CD4-positive, alpha-beta T cell treated with Interleukin-4 for 4 hours (primary cell): ENCODE data around the gene TCF23.
"Not testable (repeated sequence)": the region's sequence is repeated elsewhere in the genome, so short reads cannot be mapped to it uniquely, and the experiment has no call there.

ENCODE experiments used
- DNase-seq: peaks from one replicate; pipeline ENCODE4 v3.0.0-alpha.2; 2020

The TCF23 gene

DNA sequence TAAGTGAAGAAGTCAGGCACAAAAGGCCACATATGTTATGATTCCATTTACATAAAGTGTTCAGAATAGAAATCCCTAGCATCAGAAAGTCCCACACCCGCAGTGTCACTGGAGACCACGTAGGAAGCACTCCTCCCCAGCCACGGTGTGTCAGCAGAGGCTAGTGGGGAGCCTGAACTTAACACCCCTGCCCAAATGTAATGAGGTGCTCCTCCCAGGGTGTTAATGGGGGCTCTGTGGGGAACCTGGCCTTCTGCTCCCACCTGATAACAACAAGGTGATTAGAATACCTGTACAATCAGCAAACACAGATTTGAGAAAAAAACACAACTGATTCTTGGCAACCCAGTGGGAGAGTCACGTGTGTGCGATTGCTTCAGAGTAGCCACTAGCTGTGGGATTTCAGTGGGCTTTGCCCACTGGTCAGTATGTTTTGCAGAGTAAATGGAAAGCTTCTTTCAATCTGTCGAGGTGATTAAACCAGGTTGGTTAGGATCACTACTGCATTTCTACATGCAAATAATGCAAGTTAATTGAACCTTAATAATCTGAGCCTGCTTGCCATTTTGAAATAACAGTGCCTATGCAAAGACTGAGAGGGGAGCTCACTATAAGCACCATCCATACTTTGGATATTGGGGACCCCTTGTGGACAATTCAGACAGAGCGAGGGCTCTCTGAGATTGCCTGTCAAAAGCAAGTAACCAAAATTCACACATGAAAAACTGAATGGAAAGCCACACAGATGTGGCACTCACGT, 42.4 kb downstream of the TCF23 start:
- peak; percentile 48 for DNase-seq

DNA sequence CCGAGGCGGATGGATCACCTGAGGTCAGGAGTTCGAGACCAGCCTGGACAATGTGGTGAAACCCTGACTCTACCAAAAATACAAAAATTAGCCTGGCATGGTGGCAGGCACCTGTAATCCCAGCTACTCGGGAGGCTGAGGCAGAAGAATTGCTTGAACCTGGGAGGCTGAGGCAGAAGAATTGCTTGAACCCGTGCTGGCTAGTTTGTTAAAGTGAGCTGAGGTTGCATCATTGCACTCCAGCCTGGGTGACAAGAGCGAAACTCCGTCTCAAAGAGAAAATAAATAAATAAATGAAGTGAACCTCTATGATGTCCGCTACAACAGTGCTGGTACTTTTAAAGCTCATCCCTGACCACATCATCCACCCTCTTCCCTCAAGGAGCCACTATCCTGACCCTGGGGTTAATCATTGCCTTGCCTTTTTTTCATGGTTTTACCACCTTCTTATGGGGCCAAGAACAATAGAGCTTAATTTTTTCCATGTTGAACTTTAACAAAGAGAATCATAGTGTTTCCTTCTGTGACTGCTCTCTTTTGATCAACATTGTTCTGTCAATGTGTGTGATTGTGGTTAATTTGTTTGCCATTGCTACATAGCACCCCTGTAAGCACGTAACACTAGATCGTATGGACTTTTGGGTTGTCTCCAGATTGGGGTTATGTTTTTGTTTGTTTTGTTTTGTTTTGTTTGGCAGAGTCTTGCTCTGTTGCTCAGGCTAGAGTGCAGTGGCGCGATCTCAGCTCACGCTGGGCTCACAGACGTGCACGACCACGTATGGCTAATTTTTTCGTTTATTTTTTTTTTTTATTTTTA, 45.9 kb downstream of the TCF23 start:
- no peak for DNase-seq

GRCh38 chr2:27195799-27196198, 47.0 kb downstream of the TCF23 start:
- DNase-seq = not testable (repeated sequence)

DNA sequence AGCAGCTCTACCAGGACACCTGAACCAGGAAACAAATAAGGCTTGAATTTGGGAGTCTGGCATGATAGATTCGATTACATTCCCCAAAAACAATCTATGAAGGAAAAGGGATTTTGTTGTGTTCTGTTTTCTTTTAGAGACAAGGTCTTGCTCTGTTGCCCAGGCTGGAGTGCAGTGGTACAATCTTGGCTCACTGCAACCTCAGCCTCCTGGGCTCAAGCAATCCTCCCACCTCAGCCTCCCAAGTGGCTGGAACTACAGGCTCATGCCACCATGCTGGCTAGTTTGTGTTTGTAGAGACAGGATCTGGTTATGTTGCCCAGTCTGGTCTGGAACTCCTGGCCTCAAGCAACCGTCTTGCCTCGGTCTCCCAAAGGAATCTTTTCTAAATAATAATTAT, 49.3 kb downstream of the TCF23 start:
- not testable (repeated sequence) for DNase-seq

DNA sequence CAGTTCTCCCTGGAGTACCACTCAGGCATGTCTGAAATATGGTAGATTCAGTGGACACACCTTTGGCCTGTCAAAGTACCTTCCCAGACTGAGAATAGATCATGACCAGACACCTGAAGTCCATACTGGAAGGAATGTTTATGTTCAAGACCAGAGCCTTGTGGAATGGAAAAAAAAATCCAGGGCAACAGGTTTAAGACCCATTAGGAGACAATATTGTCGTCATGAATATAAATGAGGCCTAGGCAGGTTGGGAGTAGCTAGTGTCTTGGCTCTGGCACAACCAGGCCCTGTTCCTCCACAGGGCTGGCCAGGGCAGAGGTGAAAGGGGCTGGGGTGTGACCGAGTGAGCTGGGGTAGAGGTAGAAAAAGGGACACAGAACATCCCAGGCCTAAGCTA, 49.8 kb downstream of the TCF23 start:
- no peak for DNase-seq

- no peak for DNase-seq
Measured at GRCh38 chr2:27199241-27199640, 50.4 kb downstream of the TCF23 start.

DNA sequence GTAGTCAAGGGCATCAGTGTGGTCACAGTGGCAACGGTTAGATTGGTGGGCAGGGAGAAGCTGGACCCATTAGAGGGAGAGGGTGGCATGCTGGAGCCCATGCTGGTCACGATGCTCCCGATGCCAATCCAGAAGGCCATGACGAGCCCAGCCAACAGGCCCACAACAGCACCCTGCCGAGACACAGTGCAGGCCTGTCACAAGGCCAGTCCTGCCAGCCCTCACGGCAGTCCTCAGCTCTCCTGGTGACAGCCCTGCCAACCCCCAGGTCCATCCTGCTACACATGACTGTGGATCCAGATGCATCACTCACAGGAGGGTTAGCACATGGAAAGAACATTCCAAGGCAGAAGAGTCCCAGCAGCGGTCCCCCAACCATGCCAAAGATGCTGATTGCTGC, 52.9 kb downstream of the TCF23 start:
- DNase-seq = no peak

- DNase-seq = no peak
Measured at GRCh38 chr2:27202854-27203253, 54.0 kb downstream of the TCF23 start.

- DNase-seq = no peak
Measured at GRCh38 chr2:27203741-27204140, 54.9 kb downstream of the TCF23 start.

- no peak for DNase-seq
Measured at GRCh38 chr2:27204566-27204965, 55.8 kb downstream of the TCF23 start.

DNA sequence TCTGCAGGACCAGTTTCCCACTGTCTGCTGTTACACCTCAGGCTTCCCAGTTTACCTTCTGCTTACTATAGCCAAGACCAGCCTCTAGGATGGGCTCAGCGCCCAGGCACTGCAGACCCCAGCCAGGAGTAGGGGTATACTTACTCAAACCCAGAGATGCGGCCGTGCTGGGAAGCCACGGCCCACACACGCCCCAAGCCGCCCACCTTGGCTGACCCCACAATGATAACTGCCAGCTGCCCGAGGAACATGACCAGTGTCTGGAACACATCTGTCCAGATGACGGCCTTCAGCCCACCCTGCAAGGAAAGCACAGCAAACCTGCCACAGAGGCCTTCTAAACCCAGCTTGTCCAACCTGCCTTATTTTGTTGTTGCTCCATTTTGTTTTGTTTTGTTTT, 56.4 kb downstream of the TCF23 start:
- no peak for DNase-seq

GRCh38 chr2:27206346-27206745, 57.5 kb downstream of the TCF23 start:
- no peak for DNase-seq
